ENCODE data around the gene PPP1R12A.

Gene PPP1R12A

GRCh38 chr12:79725987-79726386, 208.9 kb downstream of the PPP1R12A start:
- no peak for DNase-seq
- intact Hi-C loops (cut with DNase I) = no loop called here

Data from head of caudate nucleus (tissue), 42 donors.